Thymus (tissue), 11 donors: ENCODE data around the gene CKB. TPM values are rescaled to one million over a fixed set of nuclear protein-coding genes. Genes with fewer than 3 reads are reported as not detected.
A peak's percentile ranks its signal among the peaks of the same experiment; 100 is the strongest.
"Not testable (repeated sequence)": the region's sequence is repeated elsewhere in the genome, so short reads cannot be mapped to it uniquely, and the experiment has no call there.

Experiments
- DNase-seq, 9 donors: peaks; one replicate each; pipeline ENCODE4 v3.0.0-alpha.2; 2013; ENCODE audit warnings: low spot score in 9 of 9, low read depth in 6 of 9, missing footprints in 1 of 9
- H3K27ac ChIP-seq, 2 donors: one replicate each; pipeline ENCODE4 v1.5.1; 2013; ENCODE audit warnings: control low read depth in 1 of 2, low read depth in 1 of 2, low read length in 1 of 2, mild to moderate bottlenecking in 1 of 2, moderate library complexity in 1 of 2
- H3K27me3 ChIP-seq, 2 donors: one replicate each; pipeline ENCODE4 v1.5.1; 2013; ENCODE audit warnings: low read length in 1 of 2; ENCODE audit not compliant: control insufficient read depth in 2 of 2, insufficient read depth in 1 of 2
- H3K36me3 ChIP-seq, 2 donors: one replicate each; pipeline ENCODE4 v1.5.1; 2013; ENCODE audit warnings: low read length in 1 of 2, mild to moderate bottlenecking in 1 of 2, moderate library complexity in 1 of 2; ENCODE audit not compliant: control insufficient read depth in 2 of 2, insufficient read depth in 2 of 2
- H3K4me1 ChIP-seq, 2 donors: one replicate each; pipeline ENCODE4 v1.5.1; 2013; ENCODE audit warnings: low read length in 2 of 2; ENCODE audit not compliant: control insufficient read depth in 2 of 2, insufficient read depth in 2 of 2
- H3K4me3 ChIP-seq, 2 donors: one replicate each; pipeline ENCODE4 v1.5.1; 2013; ENCODE audit warnings: low read length in 2 of 2, control low read depth in 1 of 2, mild to moderate bottlenecking in 1 of 2
- H3K9me3 ChIP-seq, 2 donors: one replicate each; pipeline ENCODE4 v1.5.1; 2013; ENCODE audit warnings: low read length in 1 of 2, mild to moderate bottlenecking in 1 of 2; ENCODE audit not compliant: control insufficient read depth in 2 of 2, insufficient read depth in 1 of 2
- WGBS: extraction: QIAGEN DNeasy Blood & Tissue Kit; methylation state at CpG from one replicate; pipeline ENCODE4 v1.1.7; 2013; 5-methylcytosine and 5-hydroxymethylcytosine counted together
- polyA plus RNA-seq: library from polyadenylated mRNA; stranded (reverse); fragments of 200-250 nt; gene quantifications from one replicate; pipeline ENCODE4 v1.2.3, GENCODE V29; 2013
- total RNA-seq: library from RNA; stranded (reverse); fragments of 120-200 nt; gene quantifications from one replicate; pipeline ENCODE4 v1.2.4, GENCODE V29; 2013
- donor health status: healthy.

Gene CKB
- total and polyA plus RNA-seq, 2 donors: 8.6 to 37.9 TPM

GRCh38 chr14:103518422-103519042 lies 4.1 kb downstream of the CKB start:
- H3K27ac ChIP-seq: no peak overlapping the region

GRCh38 chr14:103517721-103518421 lies 4.8 kb downstream of the CKB start:
- 77% methylated on average over 20 of the region's 20 CpGs for WGBS
- no peak overlapping the region for H3K27ac ChIP-seq
- no peaks in the 10 kb centered on the region for H3K9me3 ChIP-seq
- H3K4me3 ChIP-seq: no peak overlapping the region
- H3K27me3 ChIP-seq: peaks cover 24 to 43% of the 10 kb centered on the region in 2 donors
- H3K36me3 ChIP-seq: no peaks in the 10 kb centered on the region
- peaks cover 10 to 24% of the 10 kb centered on the region in 2 donors for H3K4me1 ChIP-seq
- DNase-seq: no peak

More at GRCh38 chr14:103518422-103519042, 4.1 kb downstream of the CKB start:
- Histone ChIP-seq H3K4me3 (no peak overlapping the region), H3K4me1 (peaks cover 10 to 24% of the 10 kb centered on the region in 2 donors), H3K9me3 (peaks cover 0 to under 1% of the 10 kb centered on the region in 2 donors), H3K27me3 (peaks cover 30 to 49% of the 10 kb centered on the region in 2 donors), H3K36me3 (no peaks in the 10 kb centered on the region)
- peak in 3 of 9 donors; percentile 46 to 52 (median 49) for DNase-seq
- 67% methylated on average over 9 of the region's 9 CpGs for WGBS

GRCh38 chr14:103517174-103517566 lies 5.5 kb downstream of the CKB start:
- no peaks in the 10 kb centered on the region for H3K9me3 ChIP-seq
- no peaks in the 10 kb centered on the region for H3K36me3 ChIP-seq
- H3K27me3 ChIP-seq: peaks cover 17 to 37% of the 10 kb centered on the region in 2 donors
- H3K27ac ChIP-seq: no peak overlapping the region
- 95% methylated on average over 10 of the region's 10 CpGs for WGBS
- no peak overlapping the region for H3K4me3 ChIP-seq
- DNase-seq: no peak
- H3K4me1 ChIP-seq: peaks cover 7 to 22% of the 10 kb centered on the region in 2 donors

DNA sequence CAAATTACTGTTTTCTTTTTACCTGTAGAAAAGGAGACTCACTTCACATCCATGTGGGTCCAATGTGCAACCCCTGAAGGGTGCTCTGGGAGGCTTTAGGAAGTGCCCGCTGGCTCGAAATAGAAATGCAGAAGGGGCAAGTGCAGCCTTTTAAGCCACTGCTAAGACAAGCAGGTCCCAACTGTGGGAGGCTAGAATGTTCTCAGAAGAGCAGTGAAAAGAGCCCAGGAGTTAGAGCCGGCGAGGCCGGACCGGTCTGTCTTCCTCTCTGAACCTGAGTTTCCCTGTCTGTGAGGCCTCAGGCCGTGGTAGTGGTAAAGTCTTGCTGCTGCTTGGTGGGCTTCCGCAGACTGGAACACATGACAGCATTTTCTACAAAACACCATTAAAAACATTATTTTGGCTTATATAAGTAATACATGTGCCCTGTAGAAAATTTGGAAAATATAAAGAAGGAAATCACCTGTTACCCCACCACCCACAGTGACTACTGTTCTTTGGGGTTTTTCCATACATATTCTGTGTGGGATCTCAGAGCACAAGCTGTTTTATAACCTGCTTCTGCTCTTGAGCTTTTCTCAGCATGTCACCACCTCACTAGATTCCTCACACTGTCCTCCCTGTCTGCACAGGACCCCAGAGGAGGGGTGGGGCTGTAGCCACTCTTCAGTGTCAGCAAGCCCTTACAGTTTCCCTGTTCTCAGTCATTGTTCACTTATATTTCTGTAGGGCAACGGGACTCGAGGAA lies 6.0 kb downstream of the CKB start:
- Histone ChIP-seq H3K9me3 (no peaks in the 10 kb centered on the region), H3K36me3 (no peaks in the 10 kb centered on the region), H3K4me1 (peaks cover 2 to 21% of the 10 kb centered on the region in 2 donors), H3K4me3 (no peak overlapping the region), H3K27me3 (peaks cover 11 to 32% of the 10 kb centered on the region in 2 donors), H3K27ac (no peak overlapping the region)
- 88% methylated on average over 10 of the region's 10 CpGs for WGBS
- DNase-seq: no peak

DNA sequence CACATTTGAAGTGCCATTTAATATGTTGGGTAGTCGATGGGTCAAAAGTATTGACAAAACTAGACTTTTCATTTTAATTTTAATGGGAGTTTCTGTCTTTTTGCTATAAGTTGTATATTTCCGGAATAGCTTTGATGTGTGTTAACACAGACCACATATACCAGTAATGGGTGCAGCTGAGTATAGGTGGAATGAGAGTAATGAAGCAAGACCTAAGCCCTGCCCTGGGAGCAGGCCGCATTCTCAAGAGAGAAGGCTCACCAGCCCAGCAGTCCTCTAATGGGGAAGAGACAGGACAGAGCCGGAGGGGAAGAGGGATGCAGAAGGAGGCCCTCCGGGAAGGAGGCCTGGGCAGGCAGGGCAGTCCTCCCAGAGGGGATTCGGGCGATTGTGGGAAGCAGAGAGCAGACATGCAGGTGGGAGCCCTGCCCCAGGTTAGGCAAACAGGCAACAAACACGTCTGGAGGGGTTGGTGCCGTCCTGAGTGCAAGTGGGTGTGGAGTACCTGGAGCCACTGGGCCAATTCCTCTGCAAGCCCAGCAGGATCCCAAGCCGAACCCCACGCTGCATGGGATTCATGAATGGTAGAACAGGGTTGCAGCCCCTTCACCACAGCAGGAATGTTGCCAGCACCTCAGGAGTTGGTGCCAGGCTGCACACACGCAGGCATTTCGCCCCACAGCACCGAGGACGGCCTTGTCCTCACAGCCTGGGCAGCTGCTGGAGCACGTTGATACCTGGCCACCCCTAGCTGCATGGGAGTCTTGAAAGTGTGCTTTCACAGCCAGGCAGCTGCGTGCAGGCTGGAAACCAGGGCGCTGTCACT lies 7.8 kb downstream of the CKB start:
- DNase-seq: no peak
- Histone ChIP-seq H3K4me1 (peaks cover 0 to 10% of the 10 kb centered on the region in 2 donors), H3K27me3 (peaks cover 0 to 14% of the 10 kb centered on the region in 2 donors), H3K4me3 (no peak overlapping the region), H3K27ac (no peak overlapping the region), H3K36me3 (peaks cover 10 to 14% of the 10 kb centered on the region in 2 donors), H3K9me3 (no peaks in the 10 kb centered on the region)
- 89% methylated on average over 18 of the region's 18 CpGs for WGBS

DNA sequence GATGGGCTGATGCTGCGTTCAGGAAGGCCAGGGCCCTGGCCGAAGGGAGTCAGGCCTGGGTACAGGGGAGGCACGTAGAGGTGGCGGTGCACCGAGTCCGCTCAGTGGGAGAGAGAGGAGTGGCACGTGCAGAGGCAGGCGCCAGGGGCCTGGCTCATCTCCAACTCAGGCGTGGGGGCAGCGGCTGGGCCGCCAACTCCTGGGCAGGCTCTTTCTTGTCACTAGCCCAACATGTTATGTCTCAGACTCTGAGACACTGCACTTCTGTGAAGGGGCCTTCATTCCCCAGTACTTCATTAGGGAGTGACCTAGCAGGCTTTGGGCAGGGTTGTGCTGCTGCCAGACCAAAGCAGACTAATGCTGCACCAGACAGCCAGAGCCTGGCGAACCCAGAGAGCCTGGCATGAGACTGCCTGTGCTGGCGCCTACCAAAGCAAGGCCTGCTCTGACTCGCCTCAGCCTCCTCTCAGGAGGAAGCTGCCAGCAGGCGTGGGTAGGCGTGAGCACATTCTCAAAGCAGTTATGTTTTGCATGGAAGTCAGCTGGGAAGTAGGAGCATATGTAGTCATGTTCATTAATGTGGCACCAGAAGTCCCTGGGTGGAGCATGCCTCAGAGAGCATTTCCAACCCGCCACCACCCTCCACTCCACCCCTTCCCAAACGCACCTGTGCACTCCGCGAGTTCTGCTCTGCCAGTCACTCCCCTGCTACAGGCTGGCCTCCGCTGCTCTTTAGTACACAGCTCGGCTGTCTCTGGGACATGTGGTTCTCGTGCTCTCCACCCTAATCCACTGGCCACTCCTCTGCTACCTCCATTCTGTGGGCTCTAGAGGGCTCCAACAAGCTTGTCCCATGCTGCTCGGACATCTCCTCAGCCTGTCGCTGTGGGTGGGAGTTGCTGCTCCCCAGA lies 9.7 kb downstream of the CKB start:
- no peak for DNase-seq
- Histone ChIP-seq H3K9me3 (no peaks in the 10 kb centered on the region), H3K36me3 (peaks cover 10 to 23% of the 10 kb centered on the region in 2 donors), H3K4me1 (no peaks in the 10 kb centered on the region), H3K4me3 (no peak overlapping the region), H3K27me3 (peaks cover 0 to under 1% of the 10 kb centered on the region in 2 donors), H3K27ac (no peak overlapping the region)
- 92% methylated on average over 25 of the region's 25 CpGs for WGBS

- H3K36me3 ChIP-seq: peaks cover 16 to 23% of the 10 kb centered on the region in 2 donors
- WGBS: 98% methylated on average over 8 of the region's 8 CpGs
- not testable (repeated sequence) for H3K27me3 ChIP-seq, H3K9me3 ChIP-seq, H3K4me1 ChIP-seq, H3K4me3 ChIP-seq, DNase-seq, H3K27ac ChIP-seq
These were observed 10.4 kb downstream of the CKB start for GRCh38 chr14:103512180-103512579.
